ENCODE data around the gene CISD3.

DNA sequence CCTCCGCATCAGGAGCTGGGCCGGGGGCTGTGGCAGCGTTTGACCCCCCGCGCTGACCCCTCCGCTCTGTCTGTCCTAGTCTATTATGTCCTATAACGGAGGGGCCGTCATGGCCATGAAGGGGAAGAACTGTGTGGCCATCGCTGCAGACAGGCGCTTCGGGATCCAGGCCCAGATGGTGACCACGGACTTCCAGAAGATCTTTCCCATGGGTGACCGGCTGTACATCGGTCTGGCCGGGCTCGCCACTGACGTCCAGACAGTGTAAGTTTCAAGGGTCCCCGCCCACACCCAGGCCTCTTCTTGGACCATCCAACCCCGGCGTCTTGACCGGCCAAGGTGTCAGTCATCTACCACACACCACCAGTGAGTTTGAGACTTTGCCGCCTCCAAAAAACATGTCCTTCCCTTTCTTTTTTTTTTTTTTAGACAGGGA lies 22.9 kb downstream of the CISD3 start:
- no peak for TF ChIP-seq FOXP2 (optimal IDR thresholded peaks at IDR 0.05; ENCODE audit: control extremely low read depth, extremely low read length, insufficient read depth)
- no peak for TF ChIP-seq POLR2AphosphoS5 (IDR thresholded peaks at IDR 0.05; ENCODE audit: borderline replicate concordance, low read depth, low read length)

All from SK-N-MC (cell line).